ENCODE data around the gene SLC1A2.

The SLC1A2 gene

DNA sequence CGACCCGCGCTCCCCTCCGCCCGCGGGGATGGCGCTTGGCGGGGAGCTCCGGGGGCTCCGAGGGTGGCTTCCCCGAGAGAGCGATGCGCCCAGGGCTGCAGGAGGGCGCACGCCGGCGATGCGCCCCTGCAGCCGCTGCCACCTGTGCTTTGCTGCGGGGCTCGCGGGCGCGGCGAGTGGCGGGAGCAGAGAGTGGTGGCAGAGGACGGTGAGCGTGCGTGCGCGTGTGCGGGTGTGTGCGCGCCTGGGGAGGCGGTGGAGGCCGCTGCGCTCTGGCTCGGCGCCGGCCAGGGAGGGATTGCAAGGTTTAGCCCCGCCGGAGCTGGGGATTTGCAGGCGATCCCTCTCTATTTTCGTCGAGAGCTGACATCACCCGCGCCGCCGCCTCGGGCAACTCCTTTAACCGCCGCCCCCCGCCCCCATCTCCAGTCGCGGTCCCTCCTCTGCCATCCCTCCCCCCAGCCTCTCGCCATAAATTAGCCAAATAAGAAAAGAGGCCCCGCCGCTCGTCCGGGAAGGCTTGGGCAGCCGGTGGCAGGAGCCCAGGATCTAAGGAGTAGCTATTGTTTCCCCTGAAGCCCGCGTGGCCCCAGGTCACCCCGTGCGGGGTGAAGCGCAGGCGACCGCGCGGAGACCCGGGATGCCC, at the start of gene SLC1A2:
TSS of gene SLC1A2 (minus strand) at position 375 of the 646 bp plus-strand sequence. CDS start 592 bp downstream, outside the sequence.
- DNase-seq (ENCODE audit: low read depth) = no peak
- no peak within 1 kb of the TSS for H3K4me3 ChIP-seq (ENCODE audit: low read depth, low read length)
- TF ChIP-seq, protein P1, sequence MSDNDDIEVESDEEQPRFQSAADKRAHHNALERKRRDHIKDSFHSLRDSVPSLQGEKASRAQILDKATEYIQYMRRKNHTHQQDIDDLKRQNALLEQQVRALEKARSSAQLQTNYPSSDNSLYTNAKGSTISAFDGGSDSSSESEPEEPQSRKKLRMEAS (IDR thresholded peaks at IDR 0.05; ENCODE audit: low read depth, low read length) = no peak
- TF ChIP-seq, protein P2, sequence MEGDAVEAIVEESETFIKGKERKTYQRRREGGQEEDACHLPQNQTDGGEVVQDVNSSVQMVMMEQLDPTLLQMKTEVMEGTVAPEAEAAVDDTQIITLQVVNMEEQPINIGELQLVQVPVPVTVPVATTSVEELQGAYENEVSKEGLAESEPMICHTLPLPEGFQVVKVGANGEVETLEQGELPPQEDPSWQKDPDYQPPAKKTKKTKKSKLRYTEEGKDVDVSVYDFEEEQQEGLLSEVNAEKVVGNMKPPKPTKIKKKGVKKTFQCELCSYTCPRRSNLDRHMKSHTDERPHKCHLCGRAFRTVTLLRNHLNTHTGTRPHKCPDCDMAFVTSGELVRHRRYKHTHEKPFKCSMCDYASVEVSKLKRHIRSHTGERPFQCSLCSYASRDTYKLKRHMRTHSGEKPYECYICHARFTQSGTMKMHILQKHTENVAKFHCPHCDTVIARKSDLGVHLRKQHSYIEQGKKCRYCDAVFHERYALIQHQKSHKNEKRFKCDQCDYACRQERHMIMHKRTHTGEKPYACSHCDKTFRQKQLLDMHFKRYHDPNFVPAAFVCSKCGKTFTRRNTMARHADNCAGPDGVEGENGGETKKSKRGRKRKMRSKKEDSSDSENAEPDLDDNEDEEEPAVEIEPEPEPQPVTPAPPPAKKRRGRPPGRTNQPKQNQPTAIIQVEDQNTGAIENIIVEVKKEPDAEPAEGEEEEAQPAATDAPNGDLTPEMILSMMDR (IDR thresholded peaks at IDR 0.05; ENCODE audit: low read depth, low read length) = no peak
- TF ChIP-seq MYC (IDR thresholded peaks at IDR 0.05; ENCODE audit: low read depth, low read length) = no peak
- TF ChIP-seq POLR2A (IDR thresholded peaks at IDR 0.05; ENCODE audit: extremely low read depth, insufficient read length) = no peak

DNA sequence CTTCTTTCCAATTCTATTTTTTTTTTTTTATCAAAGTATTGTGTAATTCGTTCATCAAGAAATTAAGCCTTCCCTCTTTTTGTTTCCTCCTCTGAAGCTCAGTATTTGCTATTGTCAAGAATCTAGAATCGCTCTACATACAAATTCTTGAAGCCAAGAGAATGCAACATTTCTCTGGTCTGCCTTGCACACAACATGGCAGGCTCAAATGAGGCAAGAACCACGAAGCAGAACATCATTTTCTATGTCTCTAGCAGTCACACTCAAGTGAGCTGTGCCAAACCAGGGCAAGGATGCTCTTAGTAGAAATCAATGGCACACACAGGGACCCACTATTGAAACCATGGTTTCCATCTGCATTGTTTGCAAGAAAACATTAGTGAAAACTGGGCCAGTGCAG, 46.7 kb upstream of the SLC1A2 start:
- TF ChIP-seq POLR2A (IDR thresholded peaks at IDR 0.05; ENCODE audit: extremely low read depth, insufficient read length) (no peak), MYC (IDR thresholded peaks at IDR 0.05; ENCODE audit: low read depth, low read length) (no peak)
- TF ChIP-seq, protein P1 (IDR thresholded peaks at IDR 0.05; ENCODE audit: low read depth, low read length) = no peak
- TF ChIP-seq, protein P2 (IDR thresholded peaks at IDR 0.05; ENCODE audit: low read depth, low read length) = no peak
- DNase-seq (ENCODE audit: low read depth) = no peak
- no peak overlapping the region for H3K4me3 ChIP-seq (ENCODE audit: low read depth, low read length)

DNA sequence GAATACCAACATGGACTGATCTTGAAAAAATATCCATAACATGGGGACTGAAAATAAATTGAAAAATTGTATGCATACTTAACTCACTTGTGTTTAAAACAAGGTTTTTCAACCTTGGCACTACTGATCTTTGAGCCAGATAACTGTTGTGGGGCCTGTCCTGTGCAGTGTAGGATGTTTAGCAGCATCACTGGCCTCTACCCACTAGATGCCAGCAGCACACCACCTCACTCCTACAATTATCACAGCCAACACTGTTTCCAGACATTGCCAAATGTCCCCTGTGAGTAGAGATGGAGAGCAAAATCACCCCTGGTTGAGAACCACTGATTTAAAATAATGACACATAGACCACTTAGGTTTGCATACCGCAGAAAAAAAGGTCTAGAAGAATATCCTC, 45.0 kb upstream of the SLC1A2 start:
- no peak for DNase-seq (ENCODE audit: low read depth)
- no peak overlapping the region for H3K4me3 ChIP-seq (ENCODE audit: low read depth, low read length)
- TF ChIP-seq MYC (IDR thresholded peaks at IDR 0.05; ENCODE audit: low read depth, low read length) = no peak
- TF ChIP-seq, protein P2 (IDR thresholded peaks at IDR 0.05; ENCODE audit: low read depth, low read length) = no peak
- TF ChIP-seq POLR2A (IDR thresholded peaks at IDR 0.05; ENCODE audit: extremely low read depth, insufficient read length) = no peak
- TF ChIP-seq, protein P1 (IDR thresholded peaks at IDR 0.05; ENCODE audit: low read depth, low read length) = no peak

DNA sequence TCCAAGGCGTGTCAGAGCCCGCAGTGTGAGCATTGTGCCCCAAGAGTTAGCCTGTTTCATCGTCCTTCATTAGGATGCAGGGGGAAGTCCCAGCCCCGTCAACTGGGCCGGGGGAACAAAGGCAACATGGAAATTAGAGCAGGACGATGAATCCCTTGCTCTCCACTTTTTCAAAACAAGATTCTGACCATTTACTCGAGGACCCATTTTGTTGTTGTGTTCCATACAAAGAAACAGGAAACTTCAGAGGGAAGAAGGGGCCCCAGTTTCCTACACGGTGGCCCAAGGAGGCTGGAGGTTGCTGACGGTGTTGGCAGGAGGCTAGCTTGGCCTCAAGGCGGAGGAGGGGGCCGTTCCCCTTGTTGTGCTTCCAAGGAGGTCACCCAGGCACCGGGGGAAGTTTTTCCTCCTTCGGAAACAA, 44.0 kb upstream of the SLC1A2 start:
- no peak for DNase-seq (ENCODE audit: low read depth)
- no peak overlapping the region for H3K4me3 ChIP-seq (ENCODE audit: low read depth, low read length)
- TF ChIP-seq, protein P2 (IDR thresholded peaks at IDR 0.05; ENCODE audit: low read depth, low read length) = no peak
- TF ChIP-seq, protein P1 (IDR thresholded peaks at IDR 0.05; ENCODE audit: low read depth, low read length) = no peak
- TF ChIP-seq POLR2A (IDR thresholded peaks at IDR 0.05; ENCODE audit: extremely low read depth, insufficient read length) (no peak), MYC (IDR thresholded peaks at IDR 0.05; ENCODE audit: low read depth, low read length) (no peak)

DNA sequence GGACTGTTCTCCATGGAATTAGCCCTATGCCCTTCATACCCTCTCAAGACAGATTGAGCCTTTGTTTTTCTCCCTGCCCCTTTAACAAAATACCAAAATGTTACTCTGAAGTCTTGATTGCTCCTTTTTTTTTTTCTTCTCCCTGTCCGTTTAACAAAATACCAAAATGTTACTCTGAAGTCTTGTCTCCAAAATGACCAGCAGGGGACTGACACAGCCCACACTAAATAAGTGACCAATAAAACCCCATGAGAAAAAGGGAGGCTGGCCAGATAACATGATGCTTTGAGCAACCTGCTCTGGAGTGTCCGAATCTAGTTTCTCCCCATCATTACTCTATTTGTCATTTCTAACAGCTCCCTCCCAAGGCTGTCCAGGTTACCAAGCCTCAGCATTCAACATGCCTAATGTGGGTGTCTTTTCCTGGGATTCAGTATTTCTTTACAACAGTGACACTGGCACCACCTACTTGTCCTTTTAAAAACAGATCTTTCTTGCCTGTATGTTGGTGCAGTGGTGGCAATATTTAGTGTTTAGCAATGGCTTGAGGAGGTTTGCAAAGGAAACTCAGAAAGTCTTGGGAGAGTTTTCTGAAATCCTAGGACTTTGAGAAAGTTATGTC, 42.7 kb upstream of the SLC1A2 start:
- no peak overlapping the region for H3K4me3 ChIP-seq (ENCODE audit: low read depth, low read length)
- DNase-seq (ENCODE audit: low read depth) = no peak
- TF ChIP-seq MYC (IDR thresholded peaks at IDR 0.05; ENCODE audit: low read depth, low read length) = no peak
- TF ChIP-seq, protein P2 (IDR thresholded peaks at IDR 0.05; ENCODE audit: low read depth, low read length) = no peak
- TF ChIP-seq POLR2A (IDR thresholded peaks at IDR 0.05; ENCODE audit: extremely low read depth, insufficient read length) = no peak
- TF ChIP-seq, protein P1 (IDR thresholded peaks at IDR 0.05; ENCODE audit: low read depth, low read length) = no peak
